ENCODE results near the gene EXT2. TPM values are rescaled to one million over a fixed set of nuclear protein-coding genes. Genes with fewer than 3 reads are reported as not detected.

The EXT2 gene
- total and polyA plus RNA-seq, 10 of the 15 experiments (the other 5 are each of a cell fraction or from before 2014, with no cell fraction given): 3.8 to 31.4 (median 17.9) TPM

GRCh38 chr11:44205836-44206235 is 110.4 kb downstream of the EXT2 start:
- WGBS (ENCODE audit: insufficient coverage, insufficient replicate concordance, low lambda C conversion rate, missing lambda C conversion rate): 100% methylated on average over 2 of the region's 2 CpGs
- no peak for FAIRE-seq
- in situ Hi-C loops (cut with MboI) (no loop called here), intact Hi-C loops (cut with micrococcal nuclease; ENCODE audit: unreplicated experiment) (no loop called here)
- no peak for DNase-seq (ENCODE audit: low read depth, low spot score)
- Histone ChIP-seq H3K27me3 (replicated peaks in 1 of 2; ENCODE audit: control insufficient read depth in 2 of 2, insufficient read depth in 2 of 2, low read length in 1 of 2) (no peaks in the 10 kb centered on the region), H3K4me2 (ENCODE audit: control insufficient read depth, insufficient read depth) (no peak overlapping the region), H3K9me3 (replicated peaks; ENCODE audit: control insufficient read depth, insufficient read depth, low read length) (no peaks in the 10 kb centered on the region), H2AFZ (ENCODE audit: control insufficient read depth, low read depth, low read length) (no peak overlapping the region), H3K4me3 (no peak overlapping the region), H3K27ac (ENCODE audit: control insufficient read depth, insufficient read depth) (no peak overlapping the region), H4K20me1 (ENCODE audit: control insufficient read depth, insufficient read depth) (no peaks in the 10 kb centered on the region), H3K79me2 (ENCODE audit: control insufficient read depth, insufficient read depth, low read length) (no peaks in the 10 kb centered on the region), H3K4me1 (ENCODE audit: control insufficient read depth, insufficient read depth, low read length) (no peaks in the 10 kb centered on the region), H3K36me3 (ENCODE audit: control insufficient read depth in 2 of 2, insufficient read depth in 2 of 2, low read length in 1 of 2) (peaks cover 0 to 7% of the 10 kb centered on the region in 2 experiments; a peak in 2 of 4 replicates), H3K9ac (ENCODE audit: control insufficient read depth, insufficient read depth, low read length) (no peak overlapping the region)
- ChIA-PET SMC1A (ENCODE audit: uncharacterized antibody, unreplicated experiment) (no interaction called here), RAD21 (ENCODE audit: unreplicated experiment) (no interaction called here), POLR2A (no interaction called here), CTCF (interaction anchor here (1.2 kb wide), 1 partner anchor 111 kb away, joined by 3 read pairs; no protein-coding TSS in a partner anchor)
- no TSS peak for BruUV-seq (replicated peaks)
- ATAC-seq: no peak
- TF ChIP-seq ZNF384 (IDR thresholded peaks at IDR 0.05; ENCODE audit: borderline replicate concordance, low read depth, low read length) (no peak), IKZF2 (IDR thresholded peaks at IDR 0.05) (no peak), PBX3 (IDR thresholded peaks at IDR 0.05; ENCODE audit: insufficient replicate concordance, low read depth, low read length) (no peak), SUZ12 (IDR thresholded peaks at IDR 0.05; ENCODE audit: unreplicated experiment) (no peak), REST (IDR thresholded peaks at IDR 0.05; ENCODE audit: low read depth, low read length) (no peak), RFX5 (IDR thresholded peaks at IDR 0.05; ENCODE audit: low read depth, low read length) (no peak), STAT1 (conservative IDR thresholded peaks at IDR 0.05) (no peak), POLR2A (IDR thresholded peaks at IDR 0.05; ENCODE audit: low read depth, low read length) (no peak), ZBTB33 (IDR thresholded peaks at IDR 0.05) (no peak), HDAC6 (IDR thresholded peaks at IDR 0.05; ENCODE audit: unreplicated experiment) (no peak), TARDBP (IDR thresholded peaks at IDR 0.05; ENCODE audit: borderline replicate concordance) (no peak), HDGF (IDR thresholded peaks at IDR 0.05) (no peak)
- TF ChIP-seq, protein P1, sequence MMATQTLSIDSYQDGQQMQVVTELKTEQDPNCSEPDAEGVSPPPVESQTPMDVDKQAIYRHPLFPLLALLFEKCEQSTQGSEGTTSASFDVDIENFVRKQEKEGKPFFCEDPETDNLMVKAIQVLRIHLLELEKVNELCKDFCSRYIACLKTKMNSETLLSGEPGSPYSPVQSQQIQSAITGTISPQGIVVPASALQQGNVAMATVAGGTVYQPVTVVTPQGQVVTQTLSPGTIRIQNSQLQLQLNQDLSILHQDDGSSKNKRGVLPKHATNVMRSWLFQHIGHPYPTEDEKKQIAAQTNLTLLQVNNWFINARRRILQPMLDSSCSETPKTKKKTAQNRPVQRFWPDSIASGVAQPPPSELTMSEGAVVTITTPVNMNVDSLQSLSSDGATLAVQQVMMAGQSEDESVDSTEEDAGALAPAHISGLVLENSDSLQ (IDR thresholded peaks at IDR 0.05): no peak
- TF ChIP-seq, protein P2, sequence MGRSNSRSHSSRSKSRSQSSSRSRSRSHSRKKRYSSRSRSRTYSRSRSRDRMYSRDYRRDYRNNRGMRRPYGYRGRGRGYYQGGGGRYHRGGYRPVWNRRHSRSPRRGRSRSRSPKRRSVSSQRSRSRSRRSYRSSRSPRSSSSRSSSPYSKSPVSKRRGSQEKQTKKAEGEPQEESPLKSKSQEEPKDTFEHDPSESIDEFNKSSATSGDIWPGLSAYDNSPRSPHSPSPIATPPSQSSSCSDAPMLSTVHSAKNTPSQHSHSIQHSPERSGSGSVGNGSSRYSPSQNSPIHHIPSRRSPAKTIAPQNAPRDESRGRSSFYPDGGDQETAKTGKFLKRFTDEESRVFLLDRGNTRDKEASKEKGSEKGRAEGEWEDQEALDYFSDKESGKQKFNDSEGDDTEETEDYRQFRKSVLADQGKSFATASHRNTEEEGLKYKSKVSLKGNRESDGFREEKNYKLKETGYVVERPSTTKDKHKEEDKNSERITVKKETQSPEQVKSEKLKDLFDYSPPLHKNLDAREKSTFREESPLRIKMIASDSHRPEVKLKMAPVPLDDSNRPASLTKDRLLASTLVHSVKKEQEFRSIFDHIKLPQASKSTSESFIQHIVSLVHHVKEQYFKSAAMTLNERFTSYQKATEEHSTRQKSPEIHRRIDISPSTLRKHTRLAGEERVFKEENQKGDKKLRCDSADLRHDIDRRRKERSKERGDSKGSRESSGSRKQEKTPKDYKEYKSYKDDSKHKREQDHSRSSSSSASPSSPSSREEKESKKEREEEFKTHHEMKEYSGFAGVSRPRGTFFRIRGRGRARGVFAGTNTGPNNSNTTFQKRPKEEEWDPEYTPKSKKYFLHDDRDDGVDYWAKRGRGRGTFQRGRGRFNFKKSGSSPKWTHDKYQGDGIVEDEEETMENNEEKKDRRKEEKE (IDR thresholded peaks at IDR 0.05): no peak

Data from GM12878 (cell line).